SK-N-SH treated with all-trans-retinoic acid at 6 μM for 48 hours (cell line): ENCODE measurements around the gene MGLL.

Experiments
- ATAC-seq: fragments of 200-7000 bp; cut with Tn5 transposase; 3 replicates; pipeline ENCODE4 v1.9.1; 2020; ENCODE audit warnings: mild to moderate bottlenecking, moderate library complexity
- BACH2 ChIP-seq: fragments of 250-450 bp; sonication (Bioruptor Pico); IDR thresholded peaks from 2 replicates; pipeline ENCODE4 v1.9.0; 2021; ENCODE audit warnings: mild to moderate bottlenecking, borderline replicate concordance
- CSDC2 ChIP-seq: fragments of 250-450 bp; sonication (Bioruptor Pico); IDR thresholded peaks from 2 replicates; pipeline ENCODE4 v1.5.0; 2020; ENCODE audit warnings: mild to moderate bottlenecking, moderate library complexity
- ESRRG ChIP-seq: fragments of 250-450 bp; sonication (Bioruptor Pico); IDR thresholded peaks from 2 replicates; pipeline ENCODE4 v1.6.1; 2021; ENCODE audit warnings: mild to moderate bottlenecking
- GLIS3 ChIP-seq: fragments of 250-450 bp; sonication (Bioruptor Pico); IDR thresholded peaks from 2 replicates; pipeline ENCODE4 v1.5.0; 2020; ENCODE audit warnings: mild to moderate bottlenecking, moderate library complexity
- ISL1 ChIP-seq: fragments of 250-450 bp; sonication (Bioruptor Pico); IDR thresholded peaks from 2 replicates; pipeline ENCODE4 v2.1.2; 2022; ENCODE audit warnings: mild to moderate bottlenecking, moderate library complexity
- OSR1 ChIP-seq: fragments of 250-450 bp; sonication (Bioruptor Pico); IDR thresholded peaks from 2 replicates; pipeline ENCODE4 v1.8.0; 2022; ENCODE audit warnings: moderate library complexity, mild to moderate bottlenecking, inconsistent platforms
- PPARA ChIP-seq: fragments of 250-450 bp; sonication (Bioruptor Pico); IDR thresholded peaks from 2 replicates; pipeline ENCODE4 v1.5.0; 2020; ENCODE audit warnings: mild to moderate bottlenecking, borderline replicate concordance
- RARB ChIP-seq: fragments of 250-450 bp; sonication (Bioruptor Pico); IDR thresholded peaks from 2 replicates; pipeline ENCODE4 v1.8.0; 2021; ENCODE audit warnings: mild to moderate bottlenecking, moderate library complexity
- SNAI2 ChIP-seq: fragments of 250-450 bp; sonication (Bioruptor Pico); IDR thresholded peaks from 2 replicates; pipeline ENCODE4 v1.5.0; 2020; ENCODE audit warnings: mild to moderate bottlenecking, moderate library complexity
- TCF4 ChIP-seq: fragments of 250-450 bp; sonication (Bioruptor Pico); IDR thresholded peaks from 2 replicates; pipeline ENCODE4 v1.8.0; 2021; ENCODE audit warnings: mild to moderate bottlenecking, moderate library complexity, borderline replicate concordance
- TOX ChIP-seq: fragments of 250-450 bp; sonication (Bioruptor Pico); IDR thresholded peaks from 2 replicates; pipeline ENCODE4 v1.8.0; 2021; ENCODE audit warnings: mild to moderate bottlenecking, moderate library complexity, borderline replicate concordance
- ZFP3 ChIP-seq: fragments of 250-450 bp; sonication (Bioruptor Pico); IDR thresholded peaks from 2 replicates; pipeline ENCODE4 v1.5.0; 2020; ENCODE audit warnings: mild to moderate bottlenecking, moderate library complexity
- ZFP30 ChIP-seq: fragments of 450-650 bp; formaldehyde crosslinking; IDR thresholded peaks from 2 replicates; pipeline ENCODE4 v1.5.0; 2022; ENCODE audit warnings: mild to moderate bottlenecking, moderate library complexity
- ZNF565 ChIP-seq: fragments of 450-650 bp; formaldehyde crosslinking; conservative IDR thresholded peaks from 2 replicates; pipeline ENCODE4 v1.5.0; 2020; ENCODE audit warnings: low read depth, mild to moderate bottlenecking, moderate library complexity
- ZNF70 ChIP-seq: fragments of 450-650 bp; formaldehyde crosslinking; IDR thresholded peaks from 2 replicates; pipeline ENCODE4 v1.5.0; 2020; ENCODE audit warnings: mild to moderate bottlenecking, moderate library complexity
- ZNF8 ChIP-seq: fragments of 450-650 bp; formaldehyde crosslinking; IDR thresholded peaks from 2 replicates; pipeline ENCODE4 v1.5.0; 2020; ENCODE audit warnings: mild to moderate bottlenecking, moderate library complexity
- TF ChIP-seq, protein P1 (sequence below): fragments of 250-450 bp; sonication (Bioruptor Pico); IDR thresholded peaks from 2 replicates; pipeline ENCODE4 v1.8.0; 2020; ENCODE audit warnings: mild to moderate bottlenecking, moderate library complexity, borderline replicate concordance
- TF ChIP-seq, protein P2 (sequence below): fragments of 250-450 bp; sonication (Bioruptor Pico); IDR thresholded peaks from 2 replicates; pipeline ENCODE4 v1.5.1; 2020; ENCODE audit warnings: low read depth, mild to moderate bottlenecking, moderate library complexity
- TF ChIP-seq, protein P3 (sequence below): fragments of 250-450 bp; sonication (Bioruptor Pico); IDR thresholded peaks from 2 replicates; pipeline ENCODE4 v1.5.1; 2021; ENCODE audit warnings: mild to moderate bottlenecking, moderate library complexity
- TF ChIP-seq, protein P4 (sequence below): fragments of 250-450 bp; sonication (Bioruptor Pico); IDR thresholded peaks from 2 replicates; pipeline ENCODE4 v1.8.0; 2021; ENCODE audit warnings: low read depth, mild to moderate bottlenecking, moderate library complexity, borderline replicate concordance

MGLL gene

DNA sequence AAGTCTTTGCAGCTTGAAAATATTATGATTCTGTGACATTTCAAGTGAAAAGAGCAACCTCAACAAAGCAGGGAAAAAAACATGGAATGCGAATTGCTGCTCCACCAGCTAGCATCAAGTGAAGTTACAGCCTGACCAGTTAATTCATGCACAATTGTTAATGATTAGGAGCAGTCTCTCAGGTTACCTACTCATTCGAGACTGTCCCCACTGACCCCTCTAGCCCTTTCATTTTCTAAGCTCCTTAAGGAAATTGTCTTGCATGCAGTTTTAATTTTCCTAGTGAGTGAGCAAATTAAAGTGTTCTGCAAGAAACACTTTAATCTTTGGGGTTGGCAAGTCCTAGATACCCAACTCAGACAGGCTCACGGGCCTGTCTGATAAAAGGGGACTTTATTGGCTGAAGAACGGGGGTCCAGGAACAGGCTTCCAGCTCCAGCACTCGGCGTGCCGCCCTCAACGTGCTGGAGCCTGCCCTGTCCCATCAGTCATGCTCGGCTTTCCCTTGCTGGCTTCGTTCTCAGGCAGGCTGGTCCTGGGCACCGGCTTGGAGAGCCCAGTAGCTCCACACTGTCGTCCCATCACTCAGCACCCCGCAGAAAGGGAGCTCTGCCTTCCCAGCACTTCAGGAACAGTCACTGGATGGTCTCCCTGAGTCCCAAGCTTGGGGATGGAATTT is 175.0 kb downstream of the MGLL start (continued):
- TF ChIP-seq, protein P1, sequence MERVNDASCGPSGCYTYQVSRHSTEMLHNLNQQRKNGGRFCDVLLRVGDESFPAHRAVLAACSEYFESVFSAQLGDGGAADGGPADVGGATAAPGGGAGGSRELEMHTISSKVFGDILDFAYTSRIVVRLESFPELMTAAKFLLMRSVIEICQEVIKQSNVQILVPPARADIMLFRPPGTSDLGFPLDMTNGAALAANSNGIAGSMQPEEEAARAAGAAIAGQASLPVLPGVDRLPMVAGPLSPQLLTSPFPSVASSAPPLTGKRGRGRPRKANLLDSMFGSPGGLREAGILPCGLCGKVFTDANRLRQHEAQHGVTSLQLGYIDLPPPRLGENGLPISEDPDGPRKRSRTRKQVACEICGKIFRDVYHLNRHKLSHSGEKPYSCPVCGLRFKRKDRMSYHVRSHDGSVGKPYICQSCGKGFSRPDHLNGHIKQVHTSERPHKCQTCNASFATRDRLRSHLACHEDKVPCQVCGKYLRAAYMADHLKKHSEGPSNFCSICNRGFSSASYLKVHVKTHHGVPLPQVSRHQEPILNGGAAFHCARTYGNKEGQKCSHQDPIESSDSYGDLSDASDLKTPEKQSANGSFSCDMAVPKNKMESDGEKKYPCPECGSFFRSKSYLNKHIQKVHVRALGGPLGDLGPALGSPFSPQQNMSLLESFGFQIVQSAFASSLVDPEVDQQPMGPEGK, result no peak
- TF ChIP-seq, all 23 proteins: peak for 0

DNA sequence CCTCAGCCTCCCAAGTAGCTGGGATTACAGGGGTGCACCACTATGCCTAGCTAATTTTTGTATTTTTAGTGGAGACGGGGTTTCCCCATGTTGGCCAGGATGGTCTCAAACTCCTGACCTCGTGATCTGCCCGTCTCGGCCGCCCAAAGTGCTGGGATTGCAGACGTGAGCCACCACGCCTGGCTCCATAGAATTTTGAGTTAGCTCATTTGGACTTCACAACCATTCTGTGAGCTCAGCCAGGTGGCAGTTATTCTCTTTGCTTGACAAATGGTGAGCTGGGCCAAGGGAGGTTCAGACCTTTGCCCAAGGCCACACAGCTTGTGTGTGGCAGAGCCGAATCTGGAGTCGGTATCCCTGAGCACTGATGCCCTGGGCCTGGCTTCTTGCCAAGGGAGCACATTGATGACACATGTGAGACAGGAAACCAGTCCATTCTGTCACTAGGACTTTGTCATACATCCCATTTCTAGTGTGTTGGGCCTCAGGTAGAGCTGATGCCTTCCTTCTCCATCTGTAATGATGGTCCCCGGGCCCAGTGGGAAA is 175.7 kb downstream of the MGLL start:
- no peak; the same call in 2 of the 3 replicates for ATAC-seq
- no peak for TF ChIP-seq ZFP3 (CRISPR knock-in tag)
- TF ChIP-seq TCF4 (CRISPR knock-in tag), result 0 out of 2 replicates have a peak, but pooled peaks have one; percentile 12

DNA sequence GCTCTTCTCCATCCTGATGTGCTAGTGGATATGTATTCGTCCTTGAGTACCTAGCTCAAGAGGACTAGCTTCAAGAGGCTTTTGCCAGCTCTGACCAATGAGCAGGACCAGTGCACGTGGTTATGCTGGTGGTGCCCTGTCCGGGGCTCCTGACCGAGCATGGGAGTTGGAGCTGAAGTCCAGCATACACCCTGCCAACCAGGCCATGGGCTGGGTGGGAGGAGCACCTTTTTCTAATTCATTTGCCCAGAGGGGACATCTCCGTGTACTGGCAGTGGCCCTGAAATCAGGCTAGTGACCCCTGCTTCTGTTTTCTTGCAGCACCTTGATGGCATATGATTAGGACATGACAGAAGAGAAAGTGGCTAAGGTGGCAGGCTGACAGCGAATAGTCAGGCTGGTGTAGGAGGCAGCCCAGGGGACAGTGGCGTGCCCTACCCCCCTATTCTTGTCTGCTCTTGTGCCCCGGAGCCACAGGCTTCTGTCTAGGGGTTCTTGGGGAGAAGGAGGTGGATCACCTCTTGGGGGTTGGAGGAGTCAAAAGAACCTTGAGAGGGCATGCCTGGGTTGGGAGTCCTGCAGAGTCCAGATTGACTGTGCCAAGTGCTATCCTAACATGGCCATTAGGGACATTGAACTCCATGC is 176.8 kb downstream of the MGLL start:
- no peak for ATAC-seq
- TF ChIP-seq ESRRG (CRISPR knock-in tag) (no peak), BACH2 (CRISPR knock-in tag) (no peak), RARB (no peak), ZFP30 (CRISPR knock-in tag) (no peak), CSDC2 (CRISPR knock-in tag) (no peak), ZNF70 (no peak), ZNF565 (CRISPR knock-in tag) (no peak), GLIS3 (CRISPR knock-in tag) (no peak), OSR1 (CRISPR knock-in tag) (no peak)
- TF ChIP-seq, protein P2, sequence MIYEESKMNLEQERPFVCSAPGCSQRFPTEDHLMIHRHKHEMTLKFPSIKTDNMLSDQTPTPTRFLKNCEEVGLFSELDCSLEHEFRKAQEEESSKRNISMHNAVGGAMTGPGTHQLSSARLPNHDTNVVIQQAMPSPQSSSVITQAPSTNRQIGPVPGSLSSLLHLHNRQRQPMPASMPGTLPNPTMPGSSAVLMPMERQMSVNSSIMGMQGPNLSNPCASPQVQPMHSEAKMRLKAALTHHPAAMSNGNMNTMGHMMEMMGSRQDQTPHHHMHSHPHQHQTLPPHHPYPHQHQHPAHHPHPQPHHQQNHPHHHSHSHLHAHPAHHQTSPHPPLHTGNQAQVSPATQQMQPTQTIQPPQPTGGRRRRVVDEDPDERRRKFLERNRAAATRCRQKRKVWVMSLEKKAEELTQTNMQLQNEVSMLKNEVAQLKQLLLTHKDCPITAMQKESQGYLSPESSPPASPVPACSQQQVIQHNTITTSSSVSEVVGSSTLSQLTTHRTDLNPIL (CRISPR knock-in tag), result no peak
- TF ChIP-seq, protein P3, sequence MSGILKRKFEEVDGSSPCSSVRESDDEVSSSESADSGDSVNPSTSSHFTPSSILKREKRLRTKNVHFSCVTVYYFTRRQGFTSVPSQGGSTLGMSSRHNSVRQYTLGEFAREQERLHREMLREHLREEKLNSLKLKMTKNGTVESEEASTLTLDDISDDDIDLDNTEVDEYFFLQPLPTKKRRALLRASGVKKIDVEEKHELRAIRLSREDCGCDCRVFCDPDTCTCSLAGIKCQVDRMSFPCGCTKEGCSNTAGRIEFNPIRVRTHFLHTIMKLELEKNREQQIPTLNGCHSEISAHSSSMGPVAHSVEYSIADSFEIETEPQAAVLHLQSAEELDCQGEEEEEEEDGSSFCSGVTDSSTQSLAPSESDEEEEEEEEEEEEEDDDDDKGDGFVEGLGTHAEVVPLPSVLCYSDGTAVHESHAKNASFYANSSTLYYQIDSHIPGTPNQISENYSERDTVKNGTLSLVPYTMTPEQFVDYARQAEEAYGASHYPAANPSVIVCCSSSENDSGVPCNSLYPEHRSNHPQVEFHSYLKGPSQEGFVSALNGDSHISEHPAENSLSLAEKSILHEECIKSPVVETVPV (CRISPR knock-in tag), result no peak
- TF ChIP-seq, all 23 proteins: peak for 0

DNA sequence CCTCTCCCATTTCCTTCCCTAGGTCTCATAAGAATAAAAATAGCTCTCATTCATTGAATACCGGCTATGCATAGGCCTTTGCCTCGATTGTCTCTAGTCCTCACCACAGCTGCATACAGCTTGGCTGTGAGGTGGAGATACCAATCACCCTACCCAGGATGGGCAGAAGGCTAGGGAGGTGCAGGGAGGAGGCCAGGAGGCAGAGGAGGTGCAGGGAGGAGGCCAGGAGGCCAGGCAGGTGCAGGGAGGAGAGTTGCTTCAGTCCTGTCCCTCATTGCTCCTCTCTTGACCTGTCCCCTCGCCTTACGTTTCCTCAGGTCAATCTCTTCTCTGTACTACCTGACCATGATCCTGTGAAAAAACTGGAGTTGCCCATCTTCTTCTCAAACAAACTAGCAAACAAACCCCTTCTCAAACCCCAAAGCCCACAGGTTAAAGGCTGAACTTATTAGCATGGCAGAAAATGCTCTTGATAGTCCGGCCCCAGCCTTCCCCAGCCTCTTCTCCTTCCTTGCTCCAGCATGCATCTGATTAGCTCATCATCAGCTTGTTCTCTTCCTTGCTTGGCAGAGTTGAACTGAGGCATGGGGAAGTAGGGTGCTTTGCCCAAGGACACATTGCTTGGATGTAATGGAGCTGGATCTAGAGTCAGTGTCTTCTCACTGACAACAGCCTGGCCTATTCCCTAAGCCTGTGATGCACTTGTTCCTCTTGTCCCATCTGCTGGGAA is 177.5 kb downstream of the MGLL start:
- ATAC-seq, result no peak
- TF ChIP-seq ESRRG (CRISPR knock-in tag), result no peak
- TF ChIP-seq ISL1 (CRISPR knock-in tag), result no peak
- TF ChIP-seq, protein P4, sequence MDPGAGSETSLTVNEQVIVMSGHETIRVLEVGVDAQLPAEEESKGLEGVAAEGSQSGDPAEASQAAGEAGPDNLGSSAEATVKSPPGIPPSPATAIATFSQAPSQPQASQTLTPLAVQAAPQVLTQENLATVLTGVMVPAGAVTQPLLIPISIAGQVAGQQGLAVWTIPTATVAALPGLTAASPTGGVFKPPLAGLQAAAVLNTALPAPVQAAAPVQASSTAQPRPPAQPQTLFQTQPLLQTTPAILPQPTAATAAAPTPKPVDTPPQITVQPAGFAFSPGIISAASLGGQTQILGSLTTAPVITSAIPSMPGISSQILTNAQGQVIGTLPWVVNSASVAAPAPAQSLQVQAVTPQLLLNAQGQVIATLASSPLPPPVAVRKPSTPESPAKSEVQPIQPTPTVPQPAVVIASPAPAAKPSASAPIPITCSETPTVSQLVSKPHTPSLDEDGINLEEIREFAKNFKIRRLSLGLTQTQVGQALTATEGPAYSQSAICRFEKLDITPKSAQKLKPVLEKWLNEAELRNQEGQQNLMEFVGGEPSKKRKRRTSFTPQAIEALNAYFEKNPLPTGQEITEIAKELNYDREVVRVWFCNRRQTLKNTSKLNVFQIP (CRISPR knock-in tag), result no peak
- TF ChIP-seq TCF4 (CRISPR knock-in tag), result no peak
- TF ChIP-seq, protein P1, result no peak
- TF ChIP-seq ZNF8 (CRISPR knock-in tag), result no peak
- no peak for TF ChIP-seq RARB
- TF ChIP-seq TOX (CRISPR knock-in tag), result no peak
- TF ChIP-seq BACH2 (CRISPR knock-in tag), result no peak
- no peak for TF ChIP-seq ZNF70
- TF ChIP-seq CSDC2 (CRISPR knock-in tag), result no peak
- no peak for TF ChIP-seq GLIS3 (CRISPR knock-in tag)
- TF ChIP-seq, protein P3 (CRISPR knock-in tag), result no peak
- no peak for TF ChIP-seq OSR1 (CRISPR knock-in tag)
- TF ChIP-seq SNAI2 (CRISPR knock-in tag), result no peak
- no peak for TF ChIP-seq ZNF565 (CRISPR knock-in tag)
- TF ChIP-seq PPARA (CRISPR knock-in tag), result no peak
